HCT116 (cell line): ENCODE data around the gene SMC2. TPM values are rescaled to one million over a fixed set of nuclear protein-coding genes. Genes with fewer than 3 reads are reported as not detected.

Source experiments
- ATAC-seq: fragments of 200-7000 bp; cut with Tn5 transposase; 2 replicates; pipeline ENCODE4 v1.9.1; 2020; ENCODE audit warnings: mild to moderate bottlenecking, moderate library complexity
- BruUV-seq: library from RNA; stranded (reverse); fragments of 400-500 nt; replicated peaks from 2 replicates; lab custom pipeline; 2021; lab: Mats Ljungman, UMichigan
- CTCF ChIA-PET: fragments of 300-600 bp; sonication (Branson Sonifier 250); formaldehyde crosslinking; loops from one replicate; lab custom pipeline; 2021; ENCODE audit warnings: antibody characterized with exemption; lab: Charles Lee
- POLR2A ChIA-PET: fragments of 300-600, 350-600 bp; sonication (Branson Sonifier 250); formaldehyde crosslinking; loops from one replicate; lab custom pipeline; 2021; ENCODE audit warnings: antibody characterized with exemption; lab: Charles Lee
- RAD21 ChIA-PET, 2 experiments: fragments of 300-600 bp; sonication (Branson Sonifier 250); formaldehyde crosslinking; loops; one replicate each; lab custom pipeline; 2023; ENCODE audit warnings: low total read pairs in 2 of 2; ENCODE audit not compliant: uncharacterized antibody in 2 of 2, unreplicated experiment in 2 of 2, low non-redundant PET in 1 of 2; lab: Charles Lee
- DNase-seq: peaks from one replicate; pipeline ENCODE4 v3.0.0-alpha.2; 2010; ENCODE audit warnings: low read depth, low spot score
- H2AFZ ChIP-seq: fragments of 200-600 bp; shearing (Covaris generic), sonication (generic); 2 replicates; pipeline ENCODE4 v1.6.1; 2017; ENCODE audit warnings: low read depth, mixed run types, mixed read lengths, antibody characterized with exemption, low read length; ENCODE audit not compliant: poor library complexity, severe bottlenecking
- H3K27ac ChIP-seq: 2 replicates; pipeline ENCODE4 v1.5.1; 2012; ENCODE audit warnings: low read depth, low read length
- H3K27me3 ChIP-seq: fragments of 200-600 bp; sonication (generic); 2 replicates; pipeline ENCODE4 v1.6.1; 2016; ENCODE audit warnings: mixed run types, low read length, mixed read lengths; ENCODE audit not compliant: insufficient read depth
- H3K36me3 ChIP-seq, 2 experiments: fragments of 200-500 bp in 1 of 2; fragments of 200-600 bp in 1 of 2; sonication (Bioruptor generic) in 1 of 2; sonication (generic) in 1 of 2; 2 replicates each; pipeline versions ENCODE4 v1.5.1 to v1.6.1; 2014 to 2016; ENCODE audit warnings: low read length in 2 of 2, inconsistent platforms in 1 of 2, mixed read lengths in 1 of 2, mixed run types in 1 of 2; ENCODE audit not compliant: insufficient read depth in 2 of 2, control insufficient read depth in 1 of 2
- H3K4me1 ChIP-seq, 2 experiments: fragments of 200-600 bp in 1 of 2; sonication (generic) in 1 of 2; 2 replicates each; pipeline versions ENCODE4 v1.5.1 to v1.6.1; 2012 to 2017; ENCODE audit warnings: low read length in 2 of 2, inconsistent platforms in 1 of 2, mild to moderate bottlenecking in 1 of 2, mixed read lengths in 1 of 2, mixed run types in 1 of 2, moderate library complexity in 1 of 2; ENCODE audit not compliant: insufficient read depth in 2 of 2, control insufficient read depth in 1 of 2
- H3K4me2 ChIP-seq: fragments of 200-600 bp; sonication (generic); 2 replicates; pipeline ENCODE4 v1.6.1; 2017; ENCODE audit warnings: mixed run types, low read length, mixed read lengths
- H3K4me3 ChIP-seq, 2 experiments: fragments of 200-600 bp in 1 of 2; sonication (generic) in 1 of 2; replicated peaks in 1 of 2; 2 replicates each; pipeline ENCODE4 v1.5.1; 2011 to 2016; ENCODE audit warnings: low read length in 2 of 2, control low read depth in 1 of 2, low read depth in 1 of 2, mild to moderate bottlenecking in 1 of 2, mixed read lengths in 1 of 2, mixed run types in 1 of 2
- H3K79me2 ChIP-seq: fragments of 200-600 bp; sonication (generic); 2 replicates; pipeline ENCODE4 v1.6.1; 2017; ENCODE audit warnings: mild to moderate bottlenecking, mixed run types, low read length, moderate library complexity, mixed read lengths; ENCODE audit not compliant: insufficient read depth
- H3K9ac ChIP-seq: fragments of 200-600 bp; sonication (generic); 2 replicates; pipeline ENCODE4 v1.6.1; 2016; ENCODE audit warnings: low read length, mixed read lengths
- H3K9me2 ChIP-seq: fragments of 200-600 bp; sonication (generic), shearing (Covaris generic); 2 replicates; pipeline ENCODE4 v1.6.1; 2017; ENCODE audit warnings: mixed run types, mild to moderate bottlenecking, moderate library complexity; ENCODE audit not compliant: insufficient read depth
- H3K9me3 ChIP-seq, 2 experiments: fragments of 200-500 bp in 1 of 2; fragments of 200-600 bp in 1 of 2; sonication (Bioruptor generic) in 1 of 2; sonication (generic) in 1 of 2; 2 replicates each; pipeline ENCODE4 v1.6.1; 2014 to 2017; ENCODE audit warnings: low read length in 2 of 2, mixed read lengths in 2 of 2, inconsistent platforms in 1 of 2, low read depth in 1 of 2, mild to moderate bottlenecking in 1 of 2, mixed run types in 1 of 2, moderate library complexity in 1 of 2; ENCODE audit not compliant: control insufficient read depth in 1 of 2, insufficient read depth in 1 of 2
- H4K20me1 ChIP-seq: fragments of 200-600 bp; sonication (generic), shearing (Covaris generic); 2 replicates; pipeline ENCODE4 v1.6.1; 2017; ENCODE audit warnings: mixed run types, mild to moderate bottlenecking, moderate library complexity; ENCODE audit not compliant: insufficient read depth
- CBX3 ChIP-seq: IDR thresholded peaks from 2 replicates; pipeline ENCODE4 v1.6.1; 2012; ENCODE audit warnings: low read depth
- CEBPB ChIP-seq: IDR thresholded peaks from 2 replicates; pipeline ENCODE4 v1.6.1; 2012; ENCODE audit warnings: low read depth
- EGR1 ChIP-seq: IDR thresholded peaks from 2 replicates; pipeline ENCODE4 v1.6.1; 2012; ENCODE audit warnings: low read depth
- EZH2phosphoT487 ChIP-seq: fragments of 200-600 bp; IDR thresholded peaks from 2 replicates; pipeline ENCODE4 v1.6.1; 2018; ENCODE audit warnings: antibody characterized with exemption, borderline replicate concordance
- FOSL1 ChIP-seq: IDR thresholded peaks from 2 replicates; pipeline ENCODE4 v1.6.1; 2012; ENCODE audit warnings: low read depth
- JUND ChIP-seq: IDR thresholded peaks from 2 replicates; pipeline ENCODE4 v1.6.1; 2012
- POLR2A ChIP-seq: IDR thresholded peaks from 2 replicates; pipeline ENCODE4 v1.7.0; 2011; ENCODE audit warnings: borderline replicate concordance; ENCODE audit not compliant: insufficient read depth, insufficient read length; ENCODE audit errors: extremely low read depth
- POLR2AphosphoS5 ChIP-seq: IDR thresholded peaks from 2 replicates; pipeline ENCODE4 v1.6.1; 2011; ENCODE audit warnings: mild to moderate bottlenecking, low read depth, low read length, moderate library complexity
- RAD21 ChIP-seq: IDR thresholded peaks from 2 replicates; pipeline ENCODE4 v1.6.1; 2012; ENCODE audit warnings: low read depth, mild to moderate bottlenecking
- SIN3A ChIP-seq: IDR thresholded peaks from 2 replicates; pipeline ENCODE4 v1.6.1; 2012; ENCODE audit warnings: low read depth
- ZFX ChIP-seq: fragments of 450-650 bp; IDR thresholded peaks from 2 replicates; pipeline ENCODE4 v1.6.1; 2017
- ZNF274 ChIP-seq: fragments of 200-500 bp; sonication (Bioruptor generic); IDR thresholded peaks from 2 replicates; pipeline ENCODE4 v1.6.1; 2014; ENCODE audit warnings: mild to moderate bottlenecking, low read depth, low read length, inconsistent platforms
- intact Hi-C: fragments of 100-400 bp; cut with micrococcal nuclease; formaldehyde crosslinking; loops from 2 replicates; pipeline ENCODE4 v1.10.0; 2022
- total RNA-seq: library from RNA; stranded (reverse); gene quantifications from one replicate; pipeline ENCODE4 v1.2.1, GENCODE V29; 2021; ENCODE audit not compliant: unreplicated experiment
- TF ChIP-seq, protein P1 (sequence below): IDR thresholded peaks from 2 replicates; pipeline ENCODE4 v1.6.1; 2012
- TF ChIP-seq, protein P2 (sequence below), 3 experiments: fragments of 200-600 bp in 1 of 3; sonication (generic) in 1 of 3; IDR thresholded peaks in 2 of 3; conservative IDR thresholded peaks in 1 of 3; 2 replicates each; pipeline ENCODE4 v1.5.1; 2012 to 2017; ENCODE audit warnings: low read depth in 2 of 3, low read length in 2 of 3, antibody characterized with exemption in 1 of 3, borderline replicate concordance in 1 of 3, control low read depth in 1 of 3, mild to moderate bottlenecking in 1 of 3, mixed read lengths in 1 of 3, mixed run types in 1 of 3, moderate library complexity in 1 of 3; ENCODE audit not compliant: insufficient read depth in 1 of 3
- TF ChIP-seq, protein P3 (sequence below): IDR thresholded peaks from 2 replicates; pipeline ENCODE4 v1.6.1; 2012
- TF ChIP-seq, protein P4 (sequence below): IDR thresholded peaks from 2 replicates; pipeline ENCODE4 v1.6.1; 2011; ENCODE audit warnings: mild to moderate bottlenecking, low read length, moderate library complexity; ENCODE audit not compliant: insufficient replicate concordance; ENCODE audit errors: extremely low read depth

Gene SMC2
- total RNA-seq, 1 experiment from 2014 or later, result 20.5 TPM

DNA sequence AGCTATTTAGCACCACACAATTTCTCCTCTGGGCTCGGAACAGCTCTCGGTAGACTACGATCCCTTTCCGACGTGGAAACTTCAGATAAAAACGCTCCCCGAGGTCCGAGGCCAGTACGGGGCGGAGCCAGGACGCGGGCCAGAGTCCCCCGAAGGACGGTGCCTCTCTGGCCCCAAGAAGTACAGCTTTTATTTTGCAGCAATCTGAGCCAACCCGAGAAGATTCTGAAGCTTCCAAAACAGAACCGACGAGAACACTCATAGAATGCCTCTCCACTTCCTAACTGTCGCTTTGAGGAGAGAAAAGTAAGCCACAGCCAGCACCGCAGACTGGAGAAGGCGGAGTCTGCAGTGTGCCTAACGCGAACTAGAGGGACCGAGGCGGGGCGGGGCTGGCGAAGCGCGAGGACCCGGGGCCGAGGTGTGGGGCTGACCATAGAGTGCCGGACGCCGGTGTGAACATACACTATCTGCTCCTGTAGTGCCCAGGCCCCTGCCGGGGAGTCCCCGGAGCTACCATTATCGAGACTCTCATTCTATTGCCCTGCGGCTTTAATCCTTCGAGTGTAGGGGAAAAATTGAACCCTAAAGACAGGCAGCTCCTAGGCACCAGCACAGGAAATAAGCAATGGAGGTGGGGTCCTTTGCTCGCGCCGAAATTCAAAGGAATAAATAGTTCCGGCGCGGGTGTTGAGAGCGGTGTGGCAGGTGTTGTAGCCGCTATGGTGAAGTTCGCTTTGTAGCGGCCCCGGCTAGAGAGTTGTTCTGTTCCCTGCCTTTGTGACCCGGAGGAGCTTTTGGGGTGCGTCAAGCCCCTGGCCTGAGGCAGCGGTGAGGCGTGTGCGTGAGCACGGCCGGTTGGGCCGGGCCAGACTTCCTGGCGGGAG lies at the start of gene SMC2 (continued):
- TF ChIP-seq, protein P1, sequence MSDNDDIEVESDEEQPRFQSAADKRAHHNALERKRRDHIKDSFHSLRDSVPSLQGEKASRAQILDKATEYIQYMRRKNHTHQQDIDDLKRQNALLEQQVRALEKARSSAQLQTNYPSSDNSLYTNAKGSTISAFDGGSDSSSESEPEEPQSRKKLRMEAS, result peak; percentile 70
- TF ChIP-seq, protein P2, sequence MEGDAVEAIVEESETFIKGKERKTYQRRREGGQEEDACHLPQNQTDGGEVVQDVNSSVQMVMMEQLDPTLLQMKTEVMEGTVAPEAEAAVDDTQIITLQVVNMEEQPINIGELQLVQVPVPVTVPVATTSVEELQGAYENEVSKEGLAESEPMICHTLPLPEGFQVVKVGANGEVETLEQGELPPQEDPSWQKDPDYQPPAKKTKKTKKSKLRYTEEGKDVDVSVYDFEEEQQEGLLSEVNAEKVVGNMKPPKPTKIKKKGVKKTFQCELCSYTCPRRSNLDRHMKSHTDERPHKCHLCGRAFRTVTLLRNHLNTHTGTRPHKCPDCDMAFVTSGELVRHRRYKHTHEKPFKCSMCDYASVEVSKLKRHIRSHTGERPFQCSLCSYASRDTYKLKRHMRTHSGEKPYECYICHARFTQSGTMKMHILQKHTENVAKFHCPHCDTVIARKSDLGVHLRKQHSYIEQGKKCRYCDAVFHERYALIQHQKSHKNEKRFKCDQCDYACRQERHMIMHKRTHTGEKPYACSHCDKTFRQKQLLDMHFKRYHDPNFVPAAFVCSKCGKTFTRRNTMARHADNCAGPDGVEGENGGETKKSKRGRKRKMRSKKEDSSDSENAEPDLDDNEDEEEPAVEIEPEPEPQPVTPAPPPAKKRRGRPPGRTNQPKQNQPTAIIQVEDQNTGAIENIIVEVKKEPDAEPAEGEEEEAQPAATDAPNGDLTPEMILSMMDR (IDR thresholded peaks at IDR 0.05 in 2 of 3, conservative IDR thresholded peaks at IDR 0.05 in 1 of 3; ENCODE audit: borderline replicate concordance in 1 of 3, insufficient read depth in 1 of 3, low read depth in 2 of 3, low read length in 2 of 3), result no peak

DNA sequence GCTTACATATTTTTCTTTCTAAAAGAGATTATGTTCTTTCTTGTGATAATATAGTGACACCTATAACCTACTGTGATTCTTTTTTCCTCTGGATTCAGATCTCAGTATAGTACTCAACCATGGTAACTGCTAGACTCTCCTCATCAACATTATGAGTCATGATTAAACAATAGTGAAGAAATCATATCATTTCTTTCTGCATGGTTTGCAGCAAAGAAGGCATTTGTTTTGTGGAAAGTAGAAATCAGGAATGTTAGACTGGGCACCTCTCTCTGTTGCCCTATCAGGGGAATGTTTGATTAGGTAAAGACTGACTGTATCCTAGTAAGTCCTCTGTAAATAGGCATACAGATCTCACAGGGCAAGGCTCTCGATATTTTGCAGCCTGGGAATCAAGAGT lies 25.6 kb upstream of the SMC2 start:
- Histone ChIP-seq H3K4me2 (no peak overlapping the region), H3K9me3 (no peaks in the 10 kb centered on the region), H3K27me3 (peaks cover 7% of the 10 kb centered on the region; the same call in 1 of the 2 replicates), H3K27ac (no peak overlapping the region), H3K79me2 (no peaks in the 10 kb centered on the region), H2AFZ (no peak overlapping the region), H3K36me3 (no peaks in the 10 kb centered on the region), H3K4me1 (no peaks in the 10 kb centered on the region), H3K9me2 (no peaks in the 10 kb centered on the region), H3K4me3 (no peak overlapping the region), H4K20me1 (no peaks in the 10 kb centered on the region), H3K9ac (no peak overlapping the region)
- RAD21 ChIA-PET, result no interaction called here
- BruUV-seq, result no TSS peak
- TF ChIP-seq POLR2A (no peak), JUND (no peak), RAD21 (no peak), SIN3A (no peak), FOSL1 (no peak), ZFX (no peak), CEBPB (no peak), POLR2AphosphoS5 (no peak), ZNF274 (no peak), CBX3 (no peak), EZH2phosphoT487 (no peak), EGR1 (no peak)
- TF ChIP-seq, protein P1, result no peak
- TF ChIP-seq, protein P3, sequence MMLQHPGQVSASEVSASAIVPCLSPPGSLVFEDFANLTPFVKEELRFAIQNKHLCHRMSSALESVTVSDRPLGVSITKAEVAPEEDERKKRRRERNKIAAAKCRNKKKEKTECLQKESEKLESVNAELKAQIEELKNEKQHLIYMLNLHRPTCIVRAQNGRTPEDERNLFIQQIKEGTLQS, result no peak
- TF ChIP-seq, protein P2 (IDR thresholded peaks at IDR 0.05 in 2 of 3, conservative IDR thresholded peaks at IDR 0.05 in 1 of 3; ENCODE audit: borderline replicate concordance in 1 of 3, insufficient read depth in 1 of 3, low read depth in 2 of 3, low read length in 2 of 3), result no peak
- TF ChIP-seq, protein P4, sequence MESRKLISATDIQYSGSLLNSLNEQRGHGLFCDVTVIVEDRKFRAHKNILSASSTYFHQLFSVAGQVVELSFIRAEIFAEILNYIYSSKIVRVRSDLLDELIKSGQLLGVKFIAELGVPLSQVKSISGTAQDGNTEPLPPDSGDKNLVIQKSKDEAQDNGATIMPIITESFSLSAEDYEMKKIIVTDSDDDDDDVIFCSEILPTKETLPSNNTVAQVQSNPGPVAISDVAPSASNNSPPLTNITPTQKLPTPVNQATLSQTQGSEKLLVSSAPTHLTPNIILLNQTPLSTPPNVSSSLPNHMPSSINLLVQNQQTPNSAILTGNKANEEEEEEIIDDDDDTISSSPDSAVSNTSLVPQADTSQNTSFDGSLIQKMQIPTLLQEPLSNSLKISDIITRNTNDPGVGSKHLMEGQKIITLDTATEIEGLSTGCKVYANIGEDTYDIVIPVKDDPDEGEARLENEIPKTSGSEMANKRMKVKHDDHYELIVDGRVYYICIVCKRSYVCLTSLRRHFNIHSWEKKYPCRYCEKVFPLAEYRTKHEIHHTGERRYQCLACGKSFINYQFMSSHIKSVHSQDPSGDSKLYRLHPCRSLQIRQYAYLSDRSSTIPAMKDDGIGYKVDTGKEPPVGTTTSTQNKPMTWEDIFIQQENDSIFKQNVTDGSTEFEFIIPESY, result no peak
- CTCF ChIA-PET, result no interaction called here
- DNase-seq, result no peak
- POLR2A ChIA-PET, result no interaction called here
- ATAC-seq, result no peak
- intact Hi-C loops, result no loop called here
